HG03025 (cell line): ENCODE measurements around the gene LAYN.

Experiments
- ATAC-seq: cut with Tn5 transposase; IDR thresholded peaks from one replicate; pipeline ENCODE4 v1.9.1; 2021; ENCODE audit warnings: mild to moderate bottlenecking, moderate library complexity; ENCODE audit not compliant: unreplicated experiment, low FRiP score

LAYN gene

GRCh38 chr11:111530091-111530490 lies 10.4 kb upstream of the LAYN start:
- no peak for ATAC-seq

GRCh38 chr11:111531136-111531535 lies 9.4 kb upstream of the LAYN start:
- no peak for ATAC-seq

DNA sequence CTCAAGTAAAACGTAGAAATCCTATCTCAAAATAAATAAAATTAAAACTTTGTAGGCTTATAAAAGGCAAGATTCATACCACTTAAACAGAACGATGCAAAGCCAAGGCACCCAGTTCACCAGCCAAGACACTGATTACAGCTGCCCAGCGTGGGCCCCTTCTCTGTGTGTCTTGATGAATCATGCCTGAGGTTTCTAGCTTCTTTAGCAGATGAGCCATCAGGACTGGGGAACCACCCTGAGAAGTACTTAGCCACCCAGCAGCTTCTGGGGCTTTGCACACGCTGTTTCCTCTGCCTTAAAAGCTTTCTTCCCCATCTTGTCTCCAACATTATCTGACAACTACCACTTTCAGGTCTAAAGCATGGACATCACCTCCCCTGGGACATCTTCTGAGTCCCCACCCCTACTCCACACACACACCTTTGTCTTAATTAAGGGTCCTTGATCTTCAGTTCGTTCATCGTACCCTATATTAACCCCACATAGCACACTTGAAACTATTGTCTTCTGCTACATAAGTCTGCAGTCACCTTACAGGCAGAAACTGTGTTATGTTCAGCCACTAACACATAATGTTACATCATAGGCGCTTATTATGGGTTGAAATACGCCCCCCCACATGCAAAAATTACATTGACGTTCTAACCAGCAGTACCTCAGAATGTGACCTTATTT lies 8.7 kb upstream of the LAYN start:
- ATAC-seq = no peak

GRCh38 chr11:111532365-111532709 lies 8.2 kb upstream of the LAYN start:
- ATAC-seq = no peak

DNA sequence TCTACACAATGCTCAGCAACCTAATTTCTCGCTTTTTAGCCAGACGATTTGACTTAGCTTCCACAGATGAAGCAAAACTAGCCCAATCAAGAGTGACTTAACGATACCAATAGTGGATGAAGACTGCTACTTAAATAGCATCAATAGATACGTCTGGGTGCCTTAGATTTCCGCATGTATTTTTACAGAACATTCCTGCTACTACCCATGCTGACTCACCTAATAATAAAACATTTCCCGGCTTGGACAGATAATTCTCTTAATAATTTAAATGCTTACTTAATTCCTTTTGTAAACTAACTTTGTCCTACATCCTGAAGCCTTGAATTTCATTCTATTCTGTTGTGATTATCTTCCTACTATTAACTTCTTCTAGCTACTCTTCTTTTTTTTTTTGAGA lies 5.2 kb upstream of the LAYN start:
- no peak for ATAC-seq

DNA sequence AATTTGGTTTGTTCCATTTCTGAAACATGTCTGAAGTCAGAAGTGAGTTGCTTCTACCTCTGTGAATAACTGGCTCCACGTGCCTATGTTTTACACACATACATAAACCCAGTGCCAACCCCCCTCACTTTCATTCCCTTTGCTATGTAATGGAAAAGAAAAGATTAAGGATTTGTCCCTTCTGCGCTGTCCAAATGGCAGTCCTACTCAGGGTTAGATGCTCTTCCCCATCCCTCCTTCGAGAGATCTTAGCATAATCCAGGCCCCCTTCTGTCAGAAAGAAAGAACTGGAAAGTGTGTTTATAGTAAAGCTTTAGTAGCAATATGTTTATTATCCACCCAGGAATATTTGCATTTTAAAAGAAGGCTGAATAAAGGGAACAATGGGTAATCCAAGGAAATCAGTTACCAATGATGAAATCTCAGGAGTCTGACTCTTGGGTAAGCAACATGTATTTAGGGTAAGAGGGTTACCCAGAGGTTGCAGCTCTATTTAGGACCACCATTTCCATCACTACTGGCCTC lies 3.1 kb upstream of the LAYN start:
- no peak for ATAC-seq

GRCh38 chr11:111538407-111539114 lies 2.0 kb upstream of the LAYN start:
- ATAC-seq = no peak

GRCh38 chr11:111539426-111540113 lies 950 bp upstream of the LAYN start:
- no peak for ATAC-seq

DNA sequence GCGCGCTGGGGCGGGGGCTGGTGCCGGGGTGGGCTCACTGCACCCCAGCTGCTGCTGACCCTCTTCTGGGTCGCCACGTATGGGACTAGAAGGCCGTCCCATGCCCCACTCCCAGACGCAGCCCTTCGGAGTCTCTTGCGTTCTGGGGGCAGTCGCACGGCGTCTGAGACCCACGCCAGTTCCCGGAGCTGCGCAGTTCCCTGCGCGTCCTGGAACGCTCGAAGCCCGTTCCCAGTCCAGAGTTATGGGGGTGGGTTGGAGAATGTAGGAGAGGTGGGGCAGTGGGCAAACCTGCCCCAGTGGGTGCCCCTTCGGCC lies 375 bp downstream of the LAYN start:
- no peak for ATAC-seq

- no peak for ATAC-seq
Observed at GRCh38 chr11:111541254-111542061, 938 bp downstream of the LAYN start.

DNA sequence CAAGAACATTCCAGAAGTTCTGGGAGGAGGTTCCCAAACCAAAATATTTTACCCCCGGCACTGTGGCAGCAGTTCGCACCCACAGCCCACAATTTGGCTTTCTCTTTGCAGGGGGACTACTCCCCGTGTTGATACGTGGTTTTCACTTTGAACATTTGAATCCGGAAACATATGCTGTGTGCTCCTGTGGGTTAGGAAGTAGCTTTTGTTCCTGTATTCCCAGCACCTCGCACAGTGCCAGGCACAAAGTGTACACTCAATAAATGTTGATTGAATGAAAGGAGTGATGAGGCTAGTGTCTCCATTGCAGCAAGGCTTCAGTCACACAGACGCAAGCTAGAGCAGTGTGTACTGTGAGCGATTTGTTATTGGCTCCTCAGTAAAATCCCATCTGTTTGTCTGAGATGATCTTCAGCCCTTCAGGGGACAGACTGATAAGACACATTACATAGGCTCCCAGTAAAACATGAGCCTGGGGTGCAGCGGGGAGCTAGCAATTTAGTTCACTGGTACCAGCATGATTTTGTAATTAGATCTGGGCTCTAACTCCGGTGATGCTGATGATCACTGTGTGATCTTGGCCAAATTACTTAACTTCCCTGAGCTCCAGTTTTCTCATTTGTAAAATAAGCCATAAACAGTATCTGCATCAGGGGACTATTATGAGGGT lies 2.2 kb downstream of the LAYN start:
- no peak for ATAC-seq

- ATAC-seq = no peak
Observed at GRCh38 chr11:111548525-111548924, 8.0 kb downstream of the LAYN start.

DNA sequence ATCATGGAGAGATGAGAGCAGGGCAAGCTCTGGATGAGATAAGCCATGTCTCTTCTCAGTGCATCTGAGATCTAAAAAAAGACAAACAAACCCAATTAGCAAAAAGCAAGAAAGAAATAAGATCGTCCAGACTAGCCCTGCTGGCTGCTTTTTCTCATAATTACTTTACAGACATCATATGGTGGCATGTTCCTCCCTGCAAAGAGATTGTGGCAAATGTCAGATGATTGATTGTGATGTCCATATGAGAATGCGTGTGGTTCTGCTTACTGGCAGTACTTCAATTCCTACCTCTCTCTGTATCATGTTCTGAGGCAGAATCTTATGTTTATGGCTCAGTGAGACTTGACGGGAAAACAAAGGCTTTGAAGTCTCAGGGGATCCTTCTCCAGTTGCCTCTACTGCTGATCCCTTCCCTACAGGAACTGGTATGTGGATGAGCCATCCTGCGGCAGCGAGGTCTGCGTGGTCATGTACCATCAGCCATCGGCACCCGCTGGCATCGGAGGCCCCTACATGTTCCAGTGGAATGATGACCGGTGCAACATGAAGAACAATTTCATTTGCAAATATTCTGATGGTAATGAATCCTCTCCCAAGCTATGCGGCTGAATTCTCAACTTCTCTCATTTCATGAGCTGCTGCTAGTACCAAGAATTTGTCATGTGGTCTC lies 8.8 kb downstream of the LAYN start:
- no peak for ATAC-seq

GRCh38 chr11:111549869-111550203 lies 9.3 kb downstream of the LAYN start:
- no peak for ATAC-seq

DNA sequence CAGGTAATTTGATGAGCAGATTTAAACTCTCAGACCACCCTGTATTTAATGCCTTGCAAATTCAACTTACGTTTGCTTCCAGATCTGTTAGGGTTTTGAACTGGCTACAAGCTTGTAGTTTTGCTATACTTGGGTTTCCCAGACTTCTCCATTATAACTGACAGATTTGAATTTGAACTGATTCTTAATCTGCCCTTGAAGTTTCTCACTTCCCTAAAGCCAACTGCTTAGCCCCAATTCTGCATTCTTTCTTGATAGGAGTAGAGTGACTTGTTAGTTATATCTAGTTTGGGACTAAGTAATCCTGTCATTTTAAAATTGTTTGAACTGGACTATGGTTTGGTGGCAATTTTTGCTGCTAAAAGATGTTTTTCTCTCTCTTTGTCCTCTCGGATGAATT lies 9.7 kb downstream of the LAYN start:
- ATAC-seq = no peak

DNA sequence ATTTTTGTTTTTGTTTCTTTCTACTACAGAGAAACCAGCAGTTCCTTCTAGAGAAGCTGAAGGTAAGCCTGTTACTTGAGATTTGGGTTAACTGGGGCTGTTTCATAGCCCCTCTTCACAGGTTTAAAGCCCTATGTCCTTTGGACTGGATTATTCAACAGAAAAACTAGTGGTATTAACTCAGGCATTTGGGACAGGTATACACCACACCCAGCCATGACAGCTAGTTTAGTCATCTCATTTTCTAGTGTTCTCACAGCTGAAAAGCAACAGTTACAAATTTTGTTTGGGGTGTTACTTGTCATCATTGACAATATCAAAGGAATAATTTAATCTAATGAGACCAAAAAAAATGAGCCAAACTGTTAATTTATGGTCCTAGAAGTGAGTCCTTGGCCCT lies 14.0 kb downstream of the LAYN start:
- ATAC-seq = no peak

DNA sequence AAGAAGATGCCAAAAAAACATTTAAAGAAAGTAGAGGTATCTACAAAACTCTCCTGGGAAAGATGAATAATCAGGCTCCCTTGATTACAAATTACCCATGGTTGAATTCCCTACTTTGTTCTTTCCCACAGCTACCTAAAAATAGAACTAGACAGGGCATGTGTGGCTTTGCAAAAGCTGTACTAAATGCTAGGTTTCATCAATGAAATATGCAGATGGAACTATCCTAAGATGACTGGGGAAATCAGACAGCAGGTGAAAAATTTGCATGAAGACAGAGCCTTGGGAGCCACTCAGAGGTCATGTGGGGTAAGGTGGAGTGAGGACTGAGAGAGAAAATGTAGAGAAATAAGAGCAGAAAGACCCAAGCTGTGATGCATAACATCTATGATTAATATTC lies 14.7 kb downstream of the LAYN start:
- no peak for ATAC-seq

DNA sequence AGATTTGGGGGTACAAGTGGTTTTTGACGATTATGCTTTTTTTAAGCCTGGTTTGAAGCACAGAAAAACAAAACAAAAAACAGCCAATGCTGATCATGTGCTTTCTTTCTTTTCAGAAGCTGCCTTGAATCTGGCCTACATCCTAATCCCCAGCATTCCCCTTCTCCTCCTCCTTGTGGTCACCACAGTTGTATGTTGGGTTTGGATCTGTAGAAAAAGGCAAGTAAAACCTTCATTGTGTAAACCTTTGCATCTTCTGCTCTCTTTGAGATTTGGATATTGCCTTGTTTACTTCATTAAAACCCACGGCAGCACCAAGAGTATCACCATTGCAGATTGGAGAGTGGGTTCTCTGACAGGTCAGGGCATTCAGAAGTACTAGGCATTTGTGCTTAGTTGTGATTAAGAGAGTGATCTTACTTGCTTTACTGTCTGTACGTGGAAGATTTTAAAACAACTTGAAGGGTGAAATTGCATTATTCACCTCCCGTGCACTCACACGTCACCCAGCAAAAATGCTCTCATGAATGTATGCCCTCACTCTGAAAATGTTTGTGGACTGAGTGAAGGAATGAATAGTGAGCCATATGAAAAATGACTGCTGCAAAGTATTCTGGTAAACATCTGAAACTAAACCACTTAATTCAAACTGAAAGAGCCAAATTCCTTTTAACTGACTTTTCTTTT lies 17.0 kb downstream of the LAYN start:
- no peak for ATAC-seq

- no peak for ATAC-seq
Observed at GRCh38 chr11:111559800-111560464, 19.4 kb downstream of the LAYN start.
